Neural cell (in vitro differentiated cells): ENCODE data around the gene ELK4. TPM values are rescaled to one million over a fixed set of nuclear protein-coding genes. Genes with fewer than 3 reads are reported as not detected.

ENCODE experiments used
- H2AFZ ChIP-seq: fragments of 200-600, 300-800 bp; sonication (generic), shearing (Covaris generic); 2 replicates; pipeline ENCODE4 v1.6.0; 2014; ENCODE audit warnings: low read depth, mild to moderate bottlenecking, antibody characterized with exemption, low read length, moderate library complexity
- H3F3A ChIP-seq: fragments of 200-600 bp; shearing (Covaris generic); 2 replicates; pipeline ENCODE4 v1.6.1; 2016; ENCODE audit warnings: mild to moderate bottlenecking, moderate library complexity, mixed read lengths, antibody characterized with exemption, low read length; ENCODE audit not compliant: insufficient read depth, poor library complexity, severe bottlenecking
- H3K27ac ChIP-seq: fragments of 200-600, 300-800 bp; sonication (generic), shearing (Covaris generic); 2 replicates; pipeline ENCODE4 v1.5.1; 2014; ENCODE audit warnings: mild to moderate bottlenecking, low read length, moderate library complexity
- H3K27me3 ChIP-seq: fragments of 300-800, 200-600 bp; sonication (generic), shearing (Covaris generic); 2 replicates; pipeline ENCODE4 v1.6.0; 2014; ENCODE audit warnings: mild to moderate bottlenecking, low read depth, low read length, moderate library complexity; ENCODE audit not compliant: insufficient read depth
- H3K36me3 ChIP-seq: fragments of 300-800, 200-600 bp; sonication (generic), shearing (Covaris generic); 2 replicates; pipeline ENCODE4 v1.5.1; 2014; ENCODE audit warnings: mild to moderate bottlenecking, antibody characterized with exemption, low read length, moderate library complexity; ENCODE audit not compliant: insufficient read depth
- H3K4me2 ChIP-seq: fragments of 300-800, 200-600 bp; sonication (generic), shearing (Covaris generic); 2 replicates; pipeline ENCODE4 v1.6.0; 2014; ENCODE audit warnings: mild to moderate bottlenecking, low read length
- H3K4me3 ChIP-seq: fragments of 300-800, 200-600 bp; sonication (generic), shearing (Covaris generic); 2 replicates; pipeline ENCODE4 v1.5.1; 2014; ENCODE audit warnings: mild to moderate bottlenecking, low read length, moderate library complexity
- H3K79me2 ChIP-seq: fragments of 200-600 bp; shearing (Covaris generic); replicated peaks from 2 replicates; pipeline ENCODE4 v1.6.0; 2014; ENCODE audit warnings: mild to moderate bottlenecking, low read length, moderate library complexity; ENCODE audit not compliant: insufficient read depth
- H3K9ac ChIP-seq: fragments of 300-800, 200-600 bp; sonication (generic), shearing (Covaris generic); 2 replicates; pipeline ENCODE4 v1.6.1; 2016; ENCODE audit warnings: mild to moderate bottlenecking, low read length, mixed read lengths
- H3K9me2 ChIP-seq: fragments of 200-600 bp; shearing (Covaris generic); 2 replicates; pipeline ENCODE4 v1.6.1; 2016; ENCODE audit warnings: mild to moderate bottlenecking, low read length, mixed read lengths; ENCODE audit not compliant: insufficient read depth
- H3K9me3 ChIP-seq: fragments of 200-600, 300-800 bp; sonication (generic), shearing (Covaris generic); 2 replicates; pipeline ENCODE4 v1.6.1; 2016; ENCODE audit warnings: mild to moderate bottlenecking, mixed run types, low read length, moderate library complexity, mixed read lengths
- H4K20me1 ChIP-seq: fragments of 200-600 bp; shearing (Covaris generic); 2 replicates; pipeline ENCODE4 v1.6.1; 2016; ENCODE audit warnings: mild to moderate bottlenecking, mixed run types; ENCODE audit not compliant: insufficient read depth
- CTCF ChIP-seq: fragments of 450-650 bp; IDR thresholded peaks from 2 replicates; pipeline ENCODE4 v1.5.1; 2014; ENCODE audit warnings: antibody characterized with exemption, mild to moderate bottlenecking, moderate library complexity; ENCODE audit not compliant: poor library complexity, severe bottlenecking
- EP300 ChIP-seq: fragments of 450-650 bp; conservative IDR thresholded peaks from 2 replicates; pipeline ENCODE4 v1.6.1; 2014; ENCODE audit warnings: antibody characterized with exemption, mild to moderate bottlenecking, moderate library complexity; ENCODE audit not compliant: poor library complexity, severe bottlenecking
- EZH2 ChIP-seq: fragments of 200-600, 300-800 bp; shearing (Covaris generic), sonication (generic); IDR thresholded peaks from 2 replicates; pipeline ENCODE4 v1.6.1; 2014; ENCODE audit warnings: antibody characterized with exemption, low read length, borderline replicate concordance, mild to moderate bottlenecking; ENCODE audit not compliant: insufficient read depth, poor library complexity, severe bottlenecking
- MXI1 ChIP-seq: fragments of 450-650 bp; conservative IDR thresholded peaks from 2 replicates; pipeline ENCODE4 v1.6.1; 2014; ENCODE audit warnings: antibody characterized with exemption, mild to moderate bottlenecking; ENCODE audit not compliant: poor library complexity, severe bottlenecking
- POLR2AphosphoS5 ChIP-seq: IDR thresholded peaks from 2 replicates; pipeline ENCODE4 v1.6.1; 2012
- RAD21 ChIP-seq: fragments of 450-650 bp; conservative IDR thresholded peaks from 2 replicates; pipeline ENCODE4 v1.6.1; 2014; ENCODE audit warnings: antibody characterized with exemption, mild to moderate bottlenecking, moderate library complexity
- REST ChIP-seq: IDR thresholded peaks from 2 replicates; pipeline ENCODE4 v1.6.1; 2012; ENCODE audit warnings: borderline replicate concordance
- SMC3 ChIP-seq: fragments of 450-650 bp; conservative IDR thresholded peaks from 2 replicates; pipeline ENCODE4 v1.6.1; 2014; ENCODE audit warnings: antibody characterized with exemption, mild to moderate bottlenecking, moderate library complexity; ENCODE audit not compliant: poor library complexity
- TAF1 ChIP-seq: IDR thresholded peaks from 2 replicates; pipeline ENCODE4 v1.6.1; 2012; ENCODE audit warnings: low read depth
- polyA plus RNA-seq: library from polyadenylated mRNA; depleted of rRNA; stranded (reverse); fragments of >200 nt; gene quantifications from 2 replicates; pipeline ENCODE4 v1.2.3, GENCODE V29; 2014

Gene ELK4
- polyA plus RNA-seq, 1 donor from 2014 or later, result 10.0 TPM

- H3K79me2 ChIP-seq, result no peaks in the 10 kb centered on the region
- no peaks in the 10 kb centered on the region for H3K36me3 ChIP-seq
- no peak for TF ChIP-seq EP300
- no peak for TF ChIP-seq SMC3
- no peak for TF ChIP-seq POLR2AphosphoS5
- TF ChIP-seq CTCF, result no peak
- no peak for TF ChIP-seq REST
- no peak for TF ChIP-seq TAF1
- no peak for TF ChIP-seq RAD21
- H3K9me2 ChIP-seq, result no peaks in the 10 kb centered on the region
- no peaks in the 10 kb centered on the region for H3K27me3 ChIP-seq
- no peaks in the 10 kb centered on the region for H4K20me1 ChIP-seq
- no peak overlapping the region for H3K4me2 ChIP-seq
- H3K27ac ChIP-seq, result no peak overlapping the region
- no peaks in the 10 kb centered on the region for H3K9me3 ChIP-seq
- no peak overlapping the region for H3K9ac ChIP-seq
- no peak overlapping the region for H3K4me3 ChIP-seq
- no peaks in the 10 kb centered on the region for H3F3A ChIP-seq
- H2AFZ ChIP-seq, result no peak overlapping the region
These were observed 47.1 kb downstream of the ELK4 start for GRCh38 chr1:205584732-205585131.

DNA sequence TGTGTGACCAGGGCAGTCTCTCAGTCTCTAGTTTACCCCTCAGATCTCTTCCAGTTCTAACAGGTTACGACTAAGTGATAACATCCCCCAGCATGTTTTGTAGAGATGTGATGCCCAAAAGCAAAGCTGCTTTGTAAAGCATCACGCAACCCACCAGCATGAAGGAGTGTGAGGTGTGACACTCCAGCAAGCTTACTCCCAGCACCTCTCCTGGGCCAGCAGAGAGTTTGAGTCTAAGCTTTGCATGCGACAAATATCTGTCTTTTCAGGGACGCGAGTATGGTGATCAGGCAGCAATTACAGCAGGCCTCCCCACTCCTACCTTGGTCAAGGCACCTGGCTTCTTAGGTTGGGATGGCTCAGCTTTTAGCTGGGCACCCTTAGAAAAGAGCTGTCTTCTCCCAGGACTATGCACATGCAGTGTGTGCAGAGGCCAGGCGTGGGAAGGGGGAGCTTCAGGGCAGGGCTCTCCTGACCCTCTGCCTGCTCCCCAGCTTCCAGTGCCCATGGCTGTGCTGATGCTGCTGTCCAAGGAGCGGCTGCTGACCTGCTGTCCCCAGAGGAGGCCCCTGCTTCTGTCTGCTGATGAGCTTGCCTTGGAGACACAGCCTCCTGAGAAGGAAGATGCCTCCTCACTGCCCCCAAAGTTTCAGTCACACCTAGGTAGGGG is 48.2 kb downstream of the ELK4 start:
- Histone ChIP-seq H3K27me3 (no peaks in the 10 kb centered on the region), H3K27ac (no peak overlapping the region), H3K9ac (no peak overlapping the region), H2AFZ (no peak overlapping the region), H3K36me3 (no peaks in the 10 kb centered on the region), H4K20me1 (no peaks in the 10 kb centered on the region), H3K4me2 (no peak overlapping the region), H3K79me2 (no peaks in the 10 kb centered on the region), H3K4me3 (no peak overlapping the region), H3K9me3 (no peaks in the 10 kb centered on the region), H3F3A (no peaks in the 10 kb centered on the region), H3K9me2 (no peaks in the 10 kb centered on the region)
- no peak for TF ChIP-seq TAF1
- no peak for TF ChIP-seq CTCF
- TF ChIP-seq RAD21, result no peak
- TF ChIP-seq EP300, result no peak
- TF ChIP-seq EZH2, result no peak
- no peak for TF ChIP-seq MXI1
- no peak for TF ChIP-seq SMC3
- no peak for TF ChIP-seq POLR2AphosphoS5
- TF ChIP-seq REST, result no peak
